ENCODE results near the gene RAB37. TPM values are rescaled to one million over a fixed set of nuclear protein-coding genes. Genes with fewer than 3 reads are reported as not detected.

Gene RAB37
- total RNA-seq, 5 donors from 2014 or later (not counting 1 experiment from before 2014, with no cell fraction given), result 31.2 to 73.4 (median 40.7) TPM

DNA sequence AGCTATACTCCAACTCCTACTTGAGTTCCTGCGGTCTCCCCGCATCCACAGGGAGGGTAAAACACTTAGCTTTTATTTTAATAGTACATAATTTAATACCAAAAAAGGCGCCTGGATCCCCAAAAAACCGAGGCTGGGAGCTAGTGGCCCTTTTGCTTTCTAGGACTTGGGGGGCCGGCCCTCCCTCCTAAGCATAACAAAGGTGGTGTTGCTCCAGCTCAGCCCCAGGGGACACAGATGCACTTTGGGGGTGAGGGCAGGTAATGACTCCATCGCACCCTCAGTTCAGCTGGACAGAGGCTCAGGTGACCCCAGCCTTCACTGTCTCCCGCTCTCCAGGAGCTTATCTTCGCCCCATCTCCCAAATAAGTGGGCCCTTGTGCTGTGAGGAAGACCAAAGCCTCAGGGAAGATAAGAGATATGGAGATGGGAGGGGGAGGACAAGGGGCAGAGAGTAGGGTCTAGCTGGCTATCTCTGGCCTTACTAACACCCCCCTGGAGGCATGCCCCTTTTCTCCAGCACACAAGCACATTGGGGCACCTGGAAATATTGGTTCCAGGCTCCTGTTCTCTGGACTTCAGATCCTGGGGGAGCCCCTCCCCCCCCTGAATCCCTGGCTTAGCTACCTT lies 8.6 kb downstream of the RAB37 start:
- DNase-seq, result no peak
- no CpG with 5 or more reads among the region's 8 CpGs for WGBS (ENCODE audit: insufficient coverage)
- Mint-ChIP-seq H3K4me1 (peaks cover 68 to 74% (median 69%) of the 10 kb centered on the region in 3 donors), H3K27me3 (no peaks in the 10 kb centered on the region), H3K36me3 (peaks cover 4% of the 10 kb centered on the region), H3K27ac (peak overlapping the region; percentile 92 to 93), H3K9me3 (no peaks in the 10 kb centered on the region), H3K4me3 (no peak overlapping the region)
- peak overlapping the region; percentile 34 for H3K27ac ChIP-seq (ENCODE audit: low read length)
- POLR2A ChIA-PET, result interaction anchor here in 1 of 2 donors (1.1 kb wide), 1 partner anchor 46 kb away, joined by 3 read pairs; no protein-coding TSS in a partner anchor
- no peak overlapping the region for H3K4me3 ChIP-seq (ENCODE audit: control insufficient read depth in 1 of 2, extremely low read depth in 1 of 2, low read length in 1 of 2)
- H3K4me1 ChIP-seq (ENCODE audit: control insufficient read depth in 1 of 2, extremely low read depth in 1 of 2, insufficient read depth in 2 of 2, low read length in 2 of 2), result peaks cover 51 to 79% of the 10 kb centered on the region in 2 experiments
- H3K9me3 ChIP-seq, result no peaks in the 10 kb centered on the region
- H3K36me3 ChIP-seq (ENCODE audit: control insufficient read depth in 2 of 2, extremely low read depth in 1 of 2, insufficient read depth in 1 of 2, low read length in 1 of 2), result peaks cover 0 to 10% of the 10 kb centered on the region in 2 donors
- no peaks in the 10 kb centered on the region for H3K27me3 ChIP-seq (replicated peaks in 1 of 2; ENCODE audit: control insufficient read depth in 2 of 2, extremely low read depth in 1 of 2, insufficient read depth in 2 of 2, low read length in 1 of 2)
- no peak for ATAC-seq (replicated peaks in 1 of 4)
- CTCF ChIA-PET, result interaction anchor here (0.6 to 2.9 kb wide), 23 partner anchors 9 to 120 kb away, joined by 3 to 25 read pairs (median 5); partner anchors contain the start of gene NAT9 (in 1 of the 2)

- H3K27ac Mint-ChIP-seq, result peak overlapping the region; percentile 92 to 93
- H3K27me3 Mint-ChIP-seq, result no peaks in the 10 kb centered on the region
- H3K36me3 Mint-ChIP-seq, result peaks cover 8% of the 10 kb centered on the region
- DNase-seq, result no peak
- peaks cover 67 to 74% (median 69%) of the 10 kb centered on the region in 3 donors for H3K4me1 Mint-ChIP-seq
- 100% methylated on average over 4 of the region's 5 CpGs for WGBS (ENCODE audit: insufficient coverage)
- Histone ChIP-seq H3K27ac (ENCODE audit: low read length) (no peak overlapping the region), H3K4me3 (ENCODE audit: control insufficient read depth in 1 of 2, extremely low read depth in 1 of 2, low read length in 1 of 2) (no peak overlapping the region), H3K36me3 (ENCODE audit: control insufficient read depth in 2 of 2, extremely low read depth in 1 of 2, insufficient read depth in 1 of 2, low read length in 1 of 2) (peaks cover 0 to 10% of the 10 kb centered on the region in 2 donors), H3K4me1 (ENCODE audit: control insufficient read depth in 1 of 2, extremely low read depth in 1 of 2, insufficient read depth in 2 of 2, low read length in 2 of 2) (peaks cover 47 to 79% of the 10 kb centered on the region in 2 experiments), H3K9me3 (no peaks in the 10 kb centered on the region), H3K27me3 (replicated peaks in 1 of 2; ENCODE audit: control insufficient read depth in 2 of 2, extremely low read depth in 1 of 2, insufficient read depth in 2 of 2, low read length in 1 of 2) (no peaks in the 10 kb centered on the region)
- H3K4me3 Mint-ChIP-seq, result peak overlapping the region; percentile 79 to 100 (median 79)
- POLR2A ChIA-PET, result interaction anchor here in 1 of 2 donors (1.1 kb wide), 1 partner anchor 45 kb away, joined by 3 read pairs; no protein-coding TSS in a partner anchor
- CTCF ChIA-PET, result interaction anchor here (1.0 to 2.9 kb wide), 12 partner anchors 9 to 89 kb away, joined by 3 to 25 read pairs (median 8); no protein-coding TSS in a partner anchor
- no peaks in the 10 kb centered on the region for H3K9me3 Mint-ChIP-seq
- ATAC-seq (replicated peaks in 1 of 4), result no peak
Measured at GRCh38 chr17:74746376-74746775, 9.3 kb downstream of the RAB37 start.

- ChIA-PET POLR2A (interaction anchor here in 1 of 2 donors (0.6 kb wide), 1 partner anchor 8 kb away, joined by 3 read pairs; no protein-coding TSS in a partner anchor), CTCF (interaction anchor here (0.6 to 2.9 kb wide), 12 partner anchors 8 to 89 kb away, joined by 3 to 25 read pairs (median 6); no protein-coding TSS in a partner anchor)
- H3K4me3 ChIP-seq (ENCODE audit: control insufficient read depth in 1 of 2, extremely low read depth in 1 of 2, low read length in 1 of 2), result no peak overlapping the region
Measured at GRCh38 chr17:74746922-74747321, 9.9 kb downstream of the RAB37 start.

GRCh38 chr17:74748279-74748528 lies 11.1 kb downstream of the RAB37 start:
- peaks cover 0 to 22% of the 10 kb centered on the region in 2 donors for H3K36me3 ChIP-seq (ENCODE audit: control insufficient read depth in 2 of 2, extremely low read depth in 1 of 2, insufficient read depth in 1 of 2, low read length in 1 of 2)
- Mint-ChIP-seq H3K4me3 (peak overlapping the region; percentile 79 to 100 (median 79)), H3K4me1 (peaks cover 67 to 74% (median 69%) of the 10 kb centered on the region in 3 donors), H3K36me3 (peaks cover 17% of the 10 kb centered on the region), H3K27me3 (no peaks in the 10 kb centered on the region), H3K9me3 (no peaks in the 10 kb centered on the region), H3K27ac (peak overlapping the region in 1 of 2 donors; percentile 93)
- ChIA-PET CTCF (no interaction called here), POLR2A (no interaction called here)
- peak overlapping the region; percentile 43 for H3K27ac ChIP-seq (ENCODE audit: low read length)
- no peaks in the 10 kb centered on the region for H3K9me3 ChIP-seq
- peak overlapping the region; percentile 58 to 92 for H3K4me3 ChIP-seq (ENCODE audit: control insufficient read depth in 1 of 2, extremely low read depth in 1 of 2, low read length in 1 of 2)
- no peaks in the 10 kb centered on the region for H3K27me3 ChIP-seq (replicated peaks in 1 of 2; ENCODE audit: control insufficient read depth in 2 of 2, extremely low read depth in 1 of 2, insufficient read depth in 2 of 2, low read length in 1 of 2)
- ATAC-seq (replicated peaks in 1 of 4), result no peak
- H3K4me1 ChIP-seq (ENCODE audit: control insufficient read depth in 1 of 2, extremely low read depth in 1 of 2, insufficient read depth in 2 of 2, low read length in 2 of 2), result peaks cover 45 to 80% of the 10 kb centered on the region in 2 experiments
- WGBS (ENCODE audit: insufficient coverage), result 0% methylated on average over 34 of the region's 34 CpGs
- peak in 3 of 35 experiments; percentile 75 to 89 (median 88) for DNase-seq

More at GRCh38 chr17:74746922-74747321, 9.9 kb downstream of the RAB37 start:
- Mint-ChIP-seq H3K27ac (peak overlapping the region; percentile 92 to 93), H3K4me1 (peaks cover 67 to 74% (median 69%) of the 10 kb centered on the region in 3 donors), H3K36me3 (peaks cover 8% of the 10 kb centered on the region), H3K9me3 (no peaks in the 10 kb centered on the region), H3K27me3 (no peaks in the 10 kb centered on the region), H3K4me3 (peak overlapping the region; percentile 79 to 100 (median 79))
- ATAC-seq (replicated peaks in 1 of 4) (no peak), DNase-seq (peak in 1 of 35 experiments; percentile 30)
- peaks cover 43 to 79% of the 10 kb centered on the region in 2 experiments for H3K4me1 ChIP-seq (ENCODE audit: control insufficient read depth in 1 of 2, extremely low read depth in 1 of 2, insufficient read depth in 2 of 2, low read length in 2 of 2)
- peaks cover 0 to 10% of the 10 kb centered on the region in 2 donors for H3K36me3 ChIP-seq (ENCODE audit: control insufficient read depth in 2 of 2, extremely low read depth in 1 of 2, insufficient read depth in 1 of 2, low read length in 1 of 2)
- H3K27me3 ChIP-seq (replicated peaks in 1 of 2; ENCODE audit: control insufficient read depth in 2 of 2, extremely low read depth in 1 of 2, insufficient read depth in 2 of 2, low read length in 1 of 2), result no peaks in the 10 kb centered on the region
- H3K9me3 ChIP-seq, result no peaks in the 10 kb centered on the region
- H3K27ac ChIP-seq (ENCODE audit: low read length), result peak overlapping the region; percentile 3
- WGBS (ENCODE audit: insufficient coverage), result 40% methylated on average over 5 of the region's 6 CpGs

DNA sequence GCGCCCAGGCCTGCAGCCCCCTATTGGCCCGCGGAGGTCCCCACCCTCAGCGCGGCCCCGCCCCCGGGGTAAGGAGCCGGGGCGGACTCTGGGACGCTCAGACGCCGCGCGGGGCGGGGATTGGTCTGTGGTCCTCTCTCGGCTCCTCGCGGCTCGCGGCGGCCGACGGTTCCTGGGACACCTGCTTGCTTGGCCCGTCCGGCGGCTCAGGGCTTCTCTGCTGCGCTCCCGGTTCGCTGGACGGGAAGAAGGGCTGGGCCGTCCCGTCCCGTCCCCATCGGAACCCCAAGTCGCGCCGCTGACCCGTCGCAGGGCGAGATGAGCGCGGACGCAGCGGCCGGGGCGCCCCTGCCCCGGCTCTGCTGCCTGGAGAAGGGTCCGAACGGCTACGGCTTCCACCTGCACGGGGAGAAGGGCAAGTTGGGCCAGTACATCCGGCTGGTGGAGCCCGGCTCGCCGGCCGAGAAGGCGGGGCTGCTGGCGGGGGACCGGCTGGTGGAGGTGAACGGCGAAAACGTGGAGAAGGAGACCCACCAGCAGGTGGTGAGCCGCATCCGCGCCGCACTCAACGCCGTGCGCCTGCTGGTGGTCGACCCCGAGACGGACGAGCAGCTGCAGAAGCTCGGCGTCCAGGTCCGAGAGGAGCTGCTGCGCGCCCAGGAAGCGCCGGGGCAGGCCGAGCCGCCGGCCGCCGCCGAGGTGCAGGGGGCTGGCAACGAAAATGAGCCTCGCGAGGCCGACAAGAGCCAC lies 11.6 kb downstream of the RAB37 start, which contains the start of gene NHERF1:
TSS of gene NHERF1 (plus strand) at position 100 of the 750 bp plus-strand sequence. CDS start at position 319, 219 bp downstream.
- H3K4me3 ChIP-seq (ENCODE audit: control insufficient read depth in 1 of 2, extremely low read depth in 1 of 2, low read length in 1 of 2), result peak within 1 kb of the TSS; percentile 92
- H3K4me1 Mint-ChIP-seq, result peaks cover 67 to 74% (median 69%) of the 10 kb centered on the region in 3 donors
- no peaks in the 10 kb centered on the region for H3K27me3 Mint-ChIP-seq
- POLR2A ChIA-PET, result no interaction called here
- H3K4me3 Mint-ChIP-seq, result peak within 1 kb of the TSS; percentile 92 to 100 (median 98)
- peak within 1 kb of the TSS; percentile 43 for H3K27ac ChIP-seq (ENCODE audit: low read length)
- H3K36me3 ChIP-seq (ENCODE audit: control insufficient read depth in 2 of 2, extremely low read depth in 1 of 2, insufficient read depth in 1 of 2, low read length in 1 of 2), result peaks cover 0 to 22% of the 10 kb centered on the region in 2 donors
- no peaks in the 10 kb centered on the region for H3K9me3 ChIP-seq
- under 1% methylated on average over 87 of the region's 90 CpGs for WGBS (ENCODE audit: insufficient coverage)
- H3K36me3 Mint-ChIP-seq, result peaks cover 17% of the 10 kb centered on the region
- no peaks in the 10 kb centered on the region for H3K27me3 ChIP-seq (replicated peaks in 1 of 2; ENCODE audit: control insufficient read depth in 2 of 2, extremely low read depth in 1 of 2, insufficient read depth in 2 of 2, low read length in 1 of 2)
- CTCF ChIA-PET, result interaction anchor here in 1 of 2 donors (0.6 to 2.6 kb wide), 4 partner anchors 11 to 183 kb away, joined by 3 to 13 read pairs (median 4); no protein-coding TSS in a partner anchor
- peak within 1 kb of the TSS; percentile 93 to 97 for H3K27ac Mint-ChIP-seq
- DNase-seq, result peak in 33 of 35 experiments; percentile 39 to 97 (median 86)
- no peaks in the 10 kb centered on the region for H3K9me3 Mint-ChIP-seq
- peaks cover 41 to 80% of the 10 kb centered on the region in 2 experiments for H3K4me1 ChIP-seq (ENCODE audit: control insufficient read depth in 1 of 2, extremely low read depth in 1 of 2, insufficient read depth in 2 of 2, low read length in 2 of 2)
- ATAC-seq (replicated peaks in 1 of 4), result peak; percentile 85 to 88 (median 88)
